HG02884 (cell line): ENCODE results near the gene TBL1X.
A peak's percentile ranks its signal among the peaks of the same experiment; 100 is the strongest.

Experiments used
- ATAC-seq: cut with Tn5 transposase; IDR thresholded peaks from one replicate; pipeline ENCODE4 v1.9.1; 2021; ENCODE audit warnings: mild to moderate bottlenecking, moderate library complexity; ENCODE audit not compliant: unreplicated experiment

Gene TBL1X

DNA sequence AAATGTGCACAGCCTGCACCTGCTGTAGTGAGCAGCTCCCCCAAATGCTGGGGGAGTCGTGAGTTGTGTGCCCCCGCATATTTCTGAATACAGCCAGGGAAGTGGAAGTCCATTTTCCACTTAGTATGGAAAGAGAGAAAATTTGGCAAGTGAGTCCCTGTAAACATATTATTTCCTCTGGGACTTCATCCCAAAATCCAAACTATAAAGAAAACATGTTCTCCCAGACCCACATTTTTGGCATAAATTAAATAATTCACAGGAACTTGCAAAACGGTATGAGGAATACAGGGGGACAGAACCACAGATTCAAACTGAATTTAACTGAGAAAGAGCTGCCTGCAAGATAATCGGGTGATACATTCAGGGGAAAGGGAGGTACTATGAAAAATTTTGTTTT lies 193.6 kb downstream of the TBL1X start:
- no peak for ATAC-seq

- no peak for ATAC-seq
Measured at GRCh38 chrX:9659571-9660195, 194.8 kb downstream of the TBL1X start.

DNA sequence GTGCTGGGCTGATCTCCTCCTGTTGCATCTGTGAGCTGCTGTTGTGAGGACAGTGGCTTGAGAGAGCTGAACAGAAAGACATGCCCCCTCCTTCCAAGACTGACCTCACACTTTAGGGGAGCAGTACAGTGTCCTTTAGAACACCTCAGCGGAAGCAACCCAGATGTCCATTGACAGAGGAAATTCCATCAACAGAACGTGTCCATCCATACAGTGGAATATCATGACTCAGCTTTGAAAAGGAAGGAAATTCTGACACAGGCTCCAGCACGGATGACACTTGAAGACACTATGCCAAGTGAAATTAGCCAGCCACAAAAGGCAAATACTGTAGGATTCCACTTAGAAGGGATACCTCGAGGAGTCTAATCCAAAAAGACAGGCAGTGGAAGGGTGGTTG lies 197.3 kb downstream of the TBL1X start:
- ATAC-seq, result no peak

GRCh38 chrX:9663216-9663615 lies 198.4 kb downstream of the TBL1X start:
- no peak for ATAC-seq

GRCh38 chrX:9664224-9664623 lies 199.4 kb downstream of the TBL1X start:
- ATAC-seq, result no peak

DNA sequence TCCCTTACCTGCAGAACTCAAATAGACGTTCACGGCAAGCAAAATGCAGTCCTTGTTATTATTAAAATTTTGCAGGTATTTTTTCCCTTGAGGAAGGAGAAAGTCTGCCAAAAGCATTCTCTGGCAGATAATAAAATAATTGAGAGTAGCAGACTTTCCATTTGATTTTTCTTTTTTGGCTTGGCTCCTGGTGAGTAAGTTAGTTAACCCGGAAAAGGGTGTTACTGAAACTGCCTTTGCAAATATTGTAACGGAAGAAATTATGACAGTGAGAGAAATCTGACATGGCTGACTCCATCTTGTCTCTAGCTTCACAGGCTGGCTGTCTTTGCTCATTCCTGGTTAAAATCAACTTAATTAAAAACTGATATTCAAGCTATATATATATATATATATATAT lies 200.3 kb downstream of the TBL1X start:
- ATAC-seq, result no peak

- ATAC-seq, result no peak
Measured at GRCh38 chrX:9668537-9668936, 203.7 kb downstream of the TBL1X start.

DNA sequence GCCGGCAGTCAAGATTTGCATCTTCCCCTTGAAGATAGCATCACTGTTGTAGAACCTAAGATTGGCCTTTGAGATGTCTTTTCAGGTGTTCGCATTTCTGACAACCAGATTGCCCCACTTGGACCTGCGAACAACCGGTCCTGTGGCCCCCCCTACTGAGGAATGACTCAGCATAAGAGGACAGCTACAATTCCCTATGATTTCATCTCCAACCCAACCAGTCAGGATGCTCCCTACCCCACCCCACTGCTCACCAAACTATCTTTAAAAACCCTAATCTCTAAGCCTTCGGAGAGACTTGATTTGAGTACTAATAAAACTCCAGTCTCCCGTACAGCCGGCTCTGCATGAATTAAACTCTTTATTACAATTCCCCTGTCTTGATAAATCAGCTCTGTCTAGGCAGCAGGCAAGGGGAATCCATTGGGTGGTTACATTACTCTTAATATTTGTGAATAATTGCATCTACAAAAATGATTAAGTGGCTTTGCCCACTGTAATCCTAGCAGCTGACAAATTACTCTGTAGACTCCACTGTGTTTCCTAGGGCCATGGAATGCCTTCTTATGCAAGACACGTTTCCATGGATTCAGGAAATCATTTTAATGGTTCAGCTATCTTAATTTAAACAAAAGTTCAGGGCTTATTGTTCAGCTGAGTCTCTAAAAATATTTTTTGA lies 205.4 kb downstream of the TBL1X start:
- no peak for ATAC-seq

DNA sequence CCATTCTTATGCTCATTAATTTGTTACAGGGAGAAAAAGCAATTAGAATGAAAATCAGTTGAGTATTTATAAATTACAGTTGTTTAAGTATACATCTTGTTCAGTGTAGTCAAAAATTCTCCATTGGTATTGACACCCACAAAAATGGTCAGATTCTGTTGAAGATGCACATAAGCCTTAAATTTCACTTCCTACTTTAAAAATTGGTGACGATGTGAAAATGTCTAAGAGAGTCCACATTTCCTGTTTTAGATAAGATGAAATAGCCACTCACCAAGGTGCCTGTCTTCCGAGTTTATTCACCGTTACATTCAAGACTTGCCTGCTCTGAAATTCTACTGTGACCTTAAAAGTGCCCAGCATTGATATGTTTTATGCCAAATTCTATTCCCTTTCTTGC lies 207.1 kb downstream of the TBL1X start:
- ATAC-seq, result peak; percentile 52

DNA sequence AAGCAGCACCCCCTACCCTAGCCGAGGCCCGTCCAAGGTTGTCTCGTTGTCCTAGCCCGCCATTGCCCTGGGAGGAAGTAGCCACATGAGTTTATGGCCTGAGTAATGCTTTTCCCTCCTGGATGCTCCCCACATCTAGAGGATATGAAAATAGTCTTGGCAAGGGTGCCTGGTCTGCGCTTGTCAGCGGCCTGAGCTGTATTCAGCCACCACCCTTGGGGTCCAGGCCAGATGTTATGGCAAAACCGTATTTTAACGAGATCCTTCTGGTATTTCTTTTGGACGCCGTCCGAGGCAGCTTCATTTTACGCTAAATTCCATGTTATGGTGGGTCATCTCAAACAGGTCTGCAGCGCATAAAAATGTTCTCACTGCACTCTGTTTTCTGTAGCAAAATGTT lies 211.4 kb downstream of the TBL1X start:
- no peak for ATAC-seq

- no peak for ATAC-seq
Measured at GRCh38 chrX:9676738-9677097, 211.9 kb downstream of the TBL1X start.

GRCh38 chrX:9677098-9677739 lies 212.4 kb downstream of the TBL1X start:
- peak; percentile 99 for ATAC-seq

DNA sequence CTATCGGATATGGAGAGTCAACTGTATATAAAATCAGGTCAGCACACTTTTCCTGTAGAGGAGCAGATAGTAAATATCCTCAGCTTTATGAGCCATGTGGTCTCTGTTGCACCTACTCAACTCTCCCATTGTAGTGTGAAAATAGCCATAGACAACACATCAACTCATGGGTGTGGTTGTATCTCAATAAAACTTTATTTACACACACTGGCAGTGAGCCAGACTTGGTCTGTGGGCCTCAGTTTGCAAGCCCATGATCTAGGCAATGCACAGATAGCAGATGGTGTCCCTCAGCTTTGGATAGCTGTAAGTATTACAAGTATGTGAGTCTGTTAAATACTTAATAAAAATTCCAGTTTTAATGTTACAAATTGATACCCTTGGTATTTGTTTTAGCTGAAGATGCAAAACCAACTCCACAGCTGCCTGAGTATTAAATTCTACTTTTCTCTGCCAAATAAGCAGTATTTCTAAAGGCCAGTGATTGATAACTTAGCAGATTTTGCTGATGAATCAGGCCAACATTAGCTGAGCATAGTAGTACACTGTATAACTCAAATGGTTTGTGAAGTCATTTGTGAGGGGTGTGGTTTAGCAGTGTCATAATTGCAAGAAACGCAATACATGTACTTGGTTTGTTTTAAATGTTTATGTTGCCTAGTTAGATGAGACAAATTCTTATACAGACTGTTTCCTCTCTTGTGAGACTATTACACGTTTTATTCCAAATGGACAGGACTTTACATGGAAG lies 213.5 kb downstream of the TBL1X start:
- no peak for ATAC-seq

DNA sequence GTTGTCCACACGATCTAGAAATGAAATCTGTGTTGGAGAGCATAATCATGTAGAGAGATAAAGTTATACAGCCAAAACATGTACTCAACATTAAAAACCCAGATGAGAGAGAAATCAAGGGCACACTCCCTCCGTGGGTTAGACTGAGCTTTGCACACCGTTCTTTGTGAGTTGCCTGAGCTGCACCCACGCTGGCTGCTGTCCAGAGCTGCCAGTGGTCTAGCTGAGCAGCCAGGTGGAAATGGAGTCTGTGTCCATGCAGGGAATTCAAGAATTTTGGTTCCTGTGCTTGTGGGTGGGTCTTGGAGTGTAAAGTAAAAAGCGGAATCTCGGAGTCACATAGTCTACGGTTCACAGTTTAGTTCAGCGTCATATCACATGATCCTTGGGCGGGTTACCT lies 216.2 kb downstream of the TBL1X start:
- no peak for ATAC-seq

- ATAC-seq, result no peak
Measured at GRCh38 chrX:9681422-9681821, 216.6 kb downstream of the TBL1X start.

DNA sequence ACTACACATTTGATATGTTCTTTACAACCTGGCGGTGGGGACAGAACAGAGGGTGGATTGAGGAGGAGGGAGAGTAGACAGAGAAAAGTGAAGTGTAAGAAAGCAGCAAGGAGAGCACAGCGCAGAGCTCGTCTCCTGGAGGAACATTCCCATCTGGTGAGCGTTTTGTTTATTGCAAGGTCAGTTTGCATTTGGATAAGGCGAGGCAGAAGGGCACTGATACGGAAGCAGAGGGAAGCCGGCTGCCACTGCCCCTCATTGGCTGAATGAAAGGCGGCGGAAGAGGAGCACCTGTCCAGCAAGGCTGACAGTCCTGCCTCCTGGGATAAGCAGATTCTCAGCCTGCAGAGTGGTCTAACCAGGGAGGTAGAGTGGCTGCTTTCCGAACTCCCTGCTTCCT lies 217.6 kb downstream of the TBL1X start:
- ATAC-seq, result no peak

DNA sequence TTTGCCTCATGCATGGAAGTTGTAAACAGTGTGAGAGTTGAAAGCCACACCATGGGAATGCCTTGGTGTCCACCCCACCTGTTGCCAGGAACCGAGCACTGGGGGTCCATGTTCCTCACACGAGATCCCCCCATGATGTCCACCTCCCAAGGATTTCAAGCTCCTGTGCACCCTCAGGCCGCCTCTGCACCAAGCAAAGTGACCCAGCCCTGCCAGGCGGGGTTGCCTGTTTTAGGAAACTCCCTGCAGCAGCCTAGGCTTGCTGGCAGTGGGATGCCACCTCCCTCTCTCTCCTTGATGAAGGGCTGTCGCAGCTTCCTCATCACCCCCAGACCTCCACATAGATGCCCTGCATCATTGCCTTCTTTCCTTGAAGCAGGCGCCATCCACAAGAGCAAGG lies 218.0 kb downstream of the TBL1X start:
- ATAC-seq, result no peak

DNA sequence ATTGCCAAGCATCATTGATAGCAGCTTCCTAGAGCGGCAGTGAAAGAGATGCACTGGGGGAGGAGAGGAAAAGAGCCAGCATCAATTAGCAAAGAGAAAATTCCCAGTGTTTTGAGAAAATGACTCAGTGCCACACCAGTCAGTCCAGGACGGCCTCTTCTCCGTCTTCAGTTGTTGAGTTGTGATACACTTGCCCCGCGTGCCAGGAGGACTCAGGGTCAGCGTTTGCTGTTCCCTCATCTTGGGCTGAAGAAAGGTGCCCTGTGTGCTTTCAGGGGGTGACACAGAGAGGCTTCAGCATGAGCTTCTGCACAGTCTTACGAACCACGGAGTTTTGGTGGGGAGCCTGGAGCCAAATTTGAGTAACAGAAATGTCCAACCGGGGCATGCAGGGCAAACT lies 218.5 kb downstream of the TBL1X start:
- no peak for ATAC-seq

DNA sequence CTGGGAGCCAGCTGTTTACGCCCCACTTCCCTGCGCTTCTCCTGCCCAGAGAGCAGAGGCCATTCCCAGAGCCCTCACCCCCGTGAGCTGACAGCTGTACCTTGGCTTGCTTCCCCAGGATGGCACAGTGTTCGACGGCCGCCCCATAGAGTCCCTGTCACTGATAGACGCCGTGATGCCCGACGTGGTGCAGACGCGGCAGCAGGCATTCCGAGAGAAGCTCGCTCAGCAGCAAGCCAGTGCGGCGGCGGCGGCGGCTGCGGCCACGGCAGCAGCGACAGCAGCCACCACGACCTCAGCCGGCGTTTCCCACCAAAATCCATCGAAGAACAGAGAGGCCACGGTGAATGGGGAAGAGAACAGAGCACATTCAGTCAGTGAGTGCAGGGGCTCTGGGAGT lies 223.0 kb downstream of the TBL1X start:
- ATAC-seq, result no peak

GRCh38 chrX:9688833-9689232 lies 224.0 kb downstream of the TBL1X start:
- no peak for ATAC-seq

- no peak for ATAC-seq
Measured at GRCh38 chrX:9690046-9690445, 225.2 kb downstream of the TBL1X start.
